ENCODE measurements around the gene FBXW2.

Gene FBXW2

DNA sequence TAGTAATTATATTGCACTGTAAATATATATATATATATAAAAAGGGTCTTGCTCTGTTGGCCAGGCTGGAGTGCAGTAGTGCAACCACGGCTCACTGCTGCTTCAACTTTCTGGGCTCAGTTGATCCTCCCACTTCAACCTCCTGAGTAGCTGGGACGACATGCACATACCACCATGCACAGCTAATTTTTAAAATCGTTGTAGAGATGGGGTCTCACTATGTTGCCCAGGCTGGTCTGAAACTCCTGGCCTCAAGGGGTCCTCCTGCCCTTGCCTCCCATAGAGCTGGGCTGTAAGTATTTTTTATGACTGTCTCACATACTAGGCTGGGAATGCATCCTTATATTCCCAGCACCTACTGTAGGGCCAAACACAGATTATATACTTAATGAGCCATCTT lies 37.6 kb upstream of the FBXW2 start:
- TF ChIP-seq, protein P1, sequence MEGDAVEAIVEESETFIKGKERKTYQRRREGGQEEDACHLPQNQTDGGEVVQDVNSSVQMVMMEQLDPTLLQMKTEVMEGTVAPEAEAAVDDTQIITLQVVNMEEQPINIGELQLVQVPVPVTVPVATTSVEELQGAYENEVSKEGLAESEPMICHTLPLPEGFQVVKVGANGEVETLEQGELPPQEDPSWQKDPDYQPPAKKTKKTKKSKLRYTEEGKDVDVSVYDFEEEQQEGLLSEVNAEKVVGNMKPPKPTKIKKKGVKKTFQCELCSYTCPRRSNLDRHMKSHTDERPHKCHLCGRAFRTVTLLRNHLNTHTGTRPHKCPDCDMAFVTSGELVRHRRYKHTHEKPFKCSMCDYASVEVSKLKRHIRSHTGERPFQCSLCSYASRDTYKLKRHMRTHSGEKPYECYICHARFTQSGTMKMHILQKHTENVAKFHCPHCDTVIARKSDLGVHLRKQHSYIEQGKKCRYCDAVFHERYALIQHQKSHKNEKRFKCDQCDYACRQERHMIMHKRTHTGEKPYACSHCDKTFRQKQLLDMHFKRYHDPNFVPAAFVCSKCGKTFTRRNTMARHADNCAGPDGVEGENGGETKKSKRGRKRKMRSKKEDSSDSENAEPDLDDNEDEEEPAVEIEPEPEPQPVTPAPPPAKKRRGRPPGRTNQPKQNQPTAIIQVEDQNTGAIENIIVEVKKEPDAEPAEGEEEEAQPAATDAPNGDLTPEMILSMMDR (IDR thresholded peaks at IDR 0.05; ENCODE audit: borderline replicate concordance, insufficient read depth, low read depth, low read length) = no peak
- no peak overlapping the region for H3K4me3 ChIP-seq (ENCODE audit: low read depth, low read length)

DNA sequence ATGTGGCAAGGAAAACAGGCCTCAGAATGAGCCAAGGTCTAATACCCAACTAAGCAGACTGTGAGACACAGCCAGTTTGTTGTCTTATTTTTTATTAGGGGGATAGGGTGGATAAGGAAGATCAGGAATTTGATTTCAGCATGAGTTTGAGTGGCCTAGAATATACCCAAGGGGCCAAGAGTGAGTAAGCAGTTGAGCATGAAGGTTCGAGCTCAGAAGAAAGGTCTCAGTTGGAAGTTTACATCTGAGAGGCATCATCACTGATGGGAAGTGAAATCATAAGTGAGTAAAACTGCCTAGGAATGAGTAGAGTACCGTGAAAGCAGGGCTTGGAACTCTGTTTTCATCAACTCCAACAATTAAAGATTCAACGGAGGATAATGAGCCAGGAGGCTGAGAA lies 36.9 kb upstream of the FBXW2 start:
- no peak overlapping the region for H3K4me3 ChIP-seq (ENCODE audit: low read depth, low read length)

DNA sequence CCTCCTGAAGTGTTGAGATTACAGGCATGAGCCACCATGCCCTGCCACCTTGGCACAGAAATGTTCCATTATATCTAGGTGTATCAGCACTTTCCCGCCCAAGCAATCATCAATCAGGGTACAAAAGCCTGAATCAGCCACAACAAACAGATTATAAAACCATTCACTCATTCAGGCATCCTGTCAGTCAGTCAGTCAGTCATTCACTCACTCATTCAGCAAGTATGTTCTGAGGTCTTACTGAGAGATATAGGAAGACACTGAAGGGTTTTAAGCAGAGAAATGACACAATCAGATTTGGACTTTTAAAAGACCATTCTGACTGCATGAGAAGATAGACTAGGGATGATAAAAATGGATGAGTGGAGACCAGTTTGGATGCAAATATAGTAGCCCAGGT lies 36.4 kb upstream of the FBXW2 start:
- TF ChIP-seq, protein P1 (IDR thresholded peaks at IDR 0.05; ENCODE audit: borderline replicate concordance, insufficient read depth, low read depth, low read length) = no peak

More for the DNA sequence above, 36.9 kb upstream of the FBXW2 start:
- TF ChIP-seq, protein P1 (IDR thresholded peaks at IDR 0.05; ENCODE audit: borderline replicate concordance, insufficient read depth, low read depth, low read length) = no peak

DNA sequence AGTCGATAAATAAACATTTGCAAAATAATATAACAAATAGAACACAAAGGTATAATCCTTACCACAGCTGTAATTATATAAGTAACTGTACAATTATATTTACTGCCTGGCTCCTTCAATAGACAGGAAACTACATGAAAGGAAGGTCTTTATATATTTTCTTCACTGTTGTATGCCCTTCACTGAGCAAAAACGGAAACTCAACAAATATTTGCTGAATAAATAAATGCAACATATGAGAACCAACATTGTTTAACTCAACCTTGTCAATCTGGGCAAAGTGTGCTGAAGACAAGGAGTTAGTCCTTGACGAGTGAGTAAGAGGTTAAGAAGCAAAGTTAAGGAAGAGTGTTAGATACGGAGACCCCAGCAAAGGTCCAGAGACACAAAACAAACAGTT lies 26.9 kb upstream of the FBXW2 start:
- TF ChIP-seq, protein P1 (IDR thresholded peaks at IDR 0.05; ENCODE audit: borderline replicate concordance, insufficient read depth, low read depth, low read length) = no peak
- no peak overlapping the region for H3K4me3 ChIP-seq (ENCODE audit: low read depth, low read length)

More for the DNA sequence above, 36.4 kb upstream of the FBXW2 start:
- no peak overlapping the region for H3K4me3 ChIP-seq (ENCODE audit: low read depth, low read length)

DNA sequence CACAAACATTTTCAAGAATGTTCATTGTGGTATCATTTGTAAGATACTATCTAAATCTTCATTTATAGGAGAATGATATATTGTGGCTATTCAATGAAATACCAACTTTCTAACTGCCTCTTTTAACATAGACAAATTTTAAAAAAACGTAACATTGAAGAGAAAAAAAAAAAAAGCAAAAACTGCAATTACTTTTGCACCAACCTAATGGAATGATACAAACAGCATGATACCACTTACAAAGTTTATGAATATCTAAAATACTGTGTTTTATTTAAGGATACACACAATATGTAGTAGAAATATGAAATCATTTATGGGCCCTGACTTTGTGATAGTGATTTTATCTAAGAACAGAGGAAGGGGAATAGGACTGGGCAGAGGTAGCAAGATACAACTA lies 25.4 kb upstream of the FBXW2 start:
- TF ChIP-seq, protein P1 (IDR thresholded peaks at IDR 0.05; ENCODE audit: borderline replicate concordance, insufficient read depth, low read depth, low read length) = no peak
- no peak overlapping the region for H3K4me3 ChIP-seq (ENCODE audit: low read depth, low read length)

DNA sequence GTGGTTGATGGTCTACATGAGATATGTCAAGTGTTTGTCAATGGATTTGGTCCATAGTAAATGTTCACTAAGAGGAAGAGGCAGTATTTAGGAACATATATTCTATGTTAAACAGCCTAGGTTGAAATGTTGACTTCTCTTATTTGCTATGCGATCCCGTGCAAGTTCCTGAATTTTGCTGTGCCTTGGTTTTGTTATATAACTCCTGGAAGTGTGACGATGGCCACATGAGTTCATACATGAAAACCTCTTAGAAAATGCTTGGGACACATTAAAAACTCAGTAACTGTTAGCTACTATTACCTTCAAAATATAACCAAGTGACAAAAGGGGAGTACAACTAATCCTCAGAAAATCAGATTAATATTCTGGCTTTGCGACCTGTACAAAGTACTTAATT lies 21.9 kb upstream of the FBXW2 start:
- no peak overlapping the region for H3K4me3 ChIP-seq (ENCODE audit: low read depth, low read length)

DNA sequence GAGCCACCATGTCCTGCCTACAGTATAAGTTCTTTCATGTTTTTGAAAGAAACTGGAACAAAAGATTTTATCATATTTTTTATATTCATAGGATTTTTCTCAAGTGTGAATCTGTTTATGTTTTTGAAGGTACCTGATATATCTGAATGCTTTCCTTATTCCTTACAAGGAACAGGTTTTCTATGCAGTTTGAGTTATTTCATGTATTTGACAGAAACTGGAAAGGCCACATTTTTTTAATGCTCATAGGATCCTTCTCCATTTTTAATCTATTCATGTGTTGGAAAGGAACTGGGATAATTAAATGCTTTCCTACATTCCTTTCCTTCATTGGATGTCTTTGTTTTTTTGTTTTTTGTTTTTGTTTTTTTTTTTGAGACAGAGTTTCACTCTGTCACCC lies 15.7 kb upstream of the FBXW2 start:
- TF ChIP-seq, protein P1 (IDR thresholded peaks at IDR 0.05; ENCODE audit: borderline replicate concordance, insufficient read depth, low read depth, low read length) = no peak
- no peak overlapping the region for H3K4me3 ChIP-seq (ENCODE audit: low read depth, low read length)

More for the DNA sequence above, 21.9 kb upstream of the FBXW2 start:
- TF ChIP-seq, protein P1 (IDR thresholded peaks at IDR 0.05; ENCODE audit: borderline replicate concordance, insufficient read depth, low read depth, low read length) = no peak
